Caco-2 (cell line): ENCODE results near the gene ETDC. TPM values are rescaled to one million over a fixed set of nuclear protein-coding genes. Genes with fewer than 3 reads are reported as not detected.
"Not testable (repeated sequence)": the region's sequence is repeated elsewhere in the genome, so short reads cannot be mapped to it uniquely, and the experiment has no call there.

ENCODE experiments used
- BruUV-seq: library from RNA; stranded (reverse); fragments of 400-500 nt; replicated peaks from 2 replicates; lab custom pipeline; 2021; lab: Mats Ljungman, UMichigan
- CTCF ChIA-PET: fragments of 300-600 bp; sonication (Branson Sonifier 250); formaldehyde crosslinking; loops from one replicate; lab custom pipeline; 2022; ENCODE audit warnings: antibody characterized with exemption; lab: Charles Lee
- POLR2A ChIA-PET: fragments of 300-600 bp; sonication (Branson Sonifier 250); formaldehyde crosslinking; loops from one replicate; lab custom pipeline; 2022; ENCODE audit warnings: antibody characterized with exemption; lab: Charles Lee
- DNase-seq, 2 experiments: peaks; one replicate each; pipeline versions ENCODE4 v3.0.0 to v3.0.0-alpha.2; 2020 to 2022
- H3K27me3 ChIP-seq: replicated peaks from 2 replicates; pipeline ENCODE4 v1.6.0; 2011; ENCODE audit warnings: low read length; ENCODE audit not compliant: control insufficient read depth, insufficient read depth
- H3K36me3 ChIP-seq: 2 replicates; pipeline ENCODE4 v1.5.1; 2011; ENCODE audit warnings: low read length; ENCODE audit not compliant: control insufficient read depth, insufficient read depth
- H3K4me1 ChIP-seq: fragments of 250-450 bp; sonication (Bioruptor Pico); 2 replicates; pipeline ENCODE4 v1.5.1; 2020; ENCODE audit warnings: mild to moderate bottlenecking
- H3K4me3 ChIP-seq: 2 replicates; pipeline ENCODE4 v1.5.1; 2011; ENCODE audit warnings: low read depth, mild to moderate bottlenecking, control low read depth, low read length
- H3K9me3 ChIP-seq: fragments of 250-450 bp; sonication (Bioruptor Pico); 2 replicates; pipeline ENCODE4 v1.5.1; 2020; ENCODE audit warnings: mild to moderate bottlenecking, moderate library complexity
- H3K27ac Mint-ChIP-seq: one replicate; pipeline ENCODE4 v1.8.0; 2022; ENCODE audit warnings: mixed read lengths; ENCODE audit not compliant: unreplicated experiment
- H3K27me3 Mint-ChIP-seq: one replicate; pipeline ENCODE4 v1.8.0; 2022; ENCODE audit warnings: mixed read lengths; ENCODE audit not compliant: insufficient read depth, unreplicated experiment
- H3K36me3 Mint-ChIP-seq: one replicate; pipeline ENCODE4 v1.8.0; 2022; ENCODE audit warnings: mild to moderate bottlenecking, mixed read lengths; ENCODE audit not compliant: insufficient read depth, unreplicated experiment
- H3K4me1 Mint-ChIP-seq: one replicate; pipeline ENCODE4 v1.8.0; 2022; ENCODE audit warnings: low read depth, mixed read lengths; ENCODE audit not compliant: unreplicated experiment
- H3K4me3 Mint-ChIP-seq: one replicate; pipeline ENCODE4 v1.8.0; 2022; ENCODE audit warnings: mild to moderate bottlenecking, moderate library complexity, mixed read lengths; ENCODE audit not compliant: unreplicated experiment
- H3K9me3 Mint-ChIP-seq: one replicate; pipeline ENCODE4 v1.8.0; 2022; ENCODE audit warnings: mixed read lengths; ENCODE audit not compliant: unreplicated experiment
- intact Hi-C: fragments of 100-400 bp; cut with micrococcal nuclease; formaldehyde crosslinking; loops from one replicate; pipeline ENCODE4 v1.10.0; 2022; ENCODE audit not compliant: unreplicated experiment
- total RNA-seq: library from RNA; stranded (reverse); gene quantifications from 2 replicates; pipeline ENCODE4 v1.2.3, GENCODE V29; 2022
- TF ChIP-seq, protein P1 (sequence below), 2 experiments: fragments of 200-600 bp in 1 of 2; IDR thresholded peaks; 1 replicate in 1 of 2; 2 replicates in 1 of 2; pipeline versions ENCODE4 v1.5.1 to v1.8.0; 2011 to 2022; ENCODE audit warnings: antibody characterized with exemption in 1 of 2, control low read depth in 1 of 2, inconsistent platforms in 1 of 2, low read depth in 1 of 2, low read length in 1 of 2, mild to moderate bottlenecking in 1 of 2, moderate library complexity in 1 of 2; ENCODE audit not compliant: insufficient read depth in 1 of 2, severe bottlenecking in 1 of 2, unreplicated experiment in 1 of 2

The ETDC gene
- total RNA-seq, 1 experiment from 2014 or later: not detected

- intact Hi-C loops: no loop called here
- TF ChIP-seq, protein P1, sequence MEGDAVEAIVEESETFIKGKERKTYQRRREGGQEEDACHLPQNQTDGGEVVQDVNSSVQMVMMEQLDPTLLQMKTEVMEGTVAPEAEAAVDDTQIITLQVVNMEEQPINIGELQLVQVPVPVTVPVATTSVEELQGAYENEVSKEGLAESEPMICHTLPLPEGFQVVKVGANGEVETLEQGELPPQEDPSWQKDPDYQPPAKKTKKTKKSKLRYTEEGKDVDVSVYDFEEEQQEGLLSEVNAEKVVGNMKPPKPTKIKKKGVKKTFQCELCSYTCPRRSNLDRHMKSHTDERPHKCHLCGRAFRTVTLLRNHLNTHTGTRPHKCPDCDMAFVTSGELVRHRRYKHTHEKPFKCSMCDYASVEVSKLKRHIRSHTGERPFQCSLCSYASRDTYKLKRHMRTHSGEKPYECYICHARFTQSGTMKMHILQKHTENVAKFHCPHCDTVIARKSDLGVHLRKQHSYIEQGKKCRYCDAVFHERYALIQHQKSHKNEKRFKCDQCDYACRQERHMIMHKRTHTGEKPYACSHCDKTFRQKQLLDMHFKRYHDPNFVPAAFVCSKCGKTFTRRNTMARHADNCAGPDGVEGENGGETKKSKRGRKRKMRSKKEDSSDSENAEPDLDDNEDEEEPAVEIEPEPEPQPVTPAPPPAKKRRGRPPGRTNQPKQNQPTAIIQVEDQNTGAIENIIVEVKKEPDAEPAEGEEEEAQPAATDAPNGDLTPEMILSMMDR (IDR thresholded peaks at IDR 0.05; ENCODE audit: insufficient read depth in 1 of 2, low read depth in 1 of 2, low read length in 1 of 2, severe bottlenecking in 1 of 2, unreplicated experiment in 1 of 2): no peak
- H3K4me3 ChIP-seq: no peak overlapping the region
- peaks cover 30% of the 10 kb centered on the region for H3K9me3 Mint-ChIP-seq
- no peaks in the 10 kb centered on the region for H3K27me3 ChIP-seq
- ChIA-PET CTCF (no interaction called here), POLR2A (no interaction called here)
- no TSS peak for BruUV-seq
- no peak overlapping the region for H3K4me3 Mint-ChIP-seq
- no peaks in the 10 kb centered on the region for H3K36me3 Mint-ChIP-seq
- no peaks in the 10 kb centered on the region for H3K36me3 ChIP-seq
- H3K4me1 ChIP-seq: no peaks in the 10 kb centered on the region
- no peaks in the 10 kb centered on the region for H3K27me3 Mint-ChIP-seq
- H3K27ac Mint-ChIP-seq: no peak overlapping the region
- no peak for DNase-seq
- H3K4me1 Mint-ChIP-seq: no peaks in the 10 kb centered on the region
- no peaks in the 10 kb centered on the region for H3K9me3 ChIP-seq
These were observed 6.6 kb downstream of the ETDC start for GRCh38 chrX:135315864-135316263.

GRCh38 chrX:135324463-135324862 lies 15.2 kb downstream of the ETDC start:
- Mint-ChIP-seq H3K4me3 (no peak overlapping the region), H3K4me1 (no peaks in the 10 kb centered on the region), H3K9me3 (peaks cover 10% of the 10 kb centered on the region), H3K27ac (no peak overlapping the region), H3K36me3 (peaks cover 4% of the 10 kb centered on the region), H3K27me3 (no peaks in the 10 kb centered on the region)
- CTCF ChIA-PET: no interaction called here
- TF ChIP-seq, protein P1 (IDR thresholded peaks at IDR 0.05; ENCODE audit: insufficient read depth in 1 of 2, low read depth in 1 of 2, low read length in 1 of 2, severe bottlenecking in 1 of 2, unreplicated experiment in 1 of 2): no peak
- no TSS peak for BruUV-seq
- intact Hi-C loops: no loop called here
- DNase-seq: no peak
- Histone ChIP-seq H3K4me1 (no peaks in the 10 kb centered on the region), H3K36me3 (no peaks in the 10 kb centered on the region; the same call in 1 of the 2 replicates), H3K27me3 (no peaks in the 10 kb centered on the region), H3K4me3 (no peak overlapping the region), H3K9me3 (no peaks in the 10 kb centered on the region; the same call in 1 of the 2 replicates)
- POLR2A ChIA-PET: no interaction called here

GRCh38 chrX:135325036-135325818 lies 15.9 kb downstream of the ETDC start:
- H3K4me3 Mint-ChIP-seq, H3K4me1 Mint-ChIP-seq, H3K27me3 ChIP-seq, BruUV-seq, H3K4me1 ChIP-seq, DNase-seq, CTCF ChIA-PET, H3K36me3 Mint-ChIP-seq, intact Hi-C loops, H3K27ac Mint-ChIP-seq, H3K9me3 Mint-ChIP-seq, H3K36me3 ChIP-seq, H3K4me3 ChIP-seq, H3K27me3 Mint-ChIP-seq, H3K9me3 ChIP-seq, POLR2A ChIA-PET: not testable (repeated sequence)
